Anterior cingulate cortex (tissue), 58 donors: ENCODE results near the gene RNF208.
A peak's percentile ranks its signal among the peaks of the same experiment; 100 is the strongest.

Source experiments
- DNase-seq, 58 donors: peaks; one replicate each; lab custom pipeline; 2025; lab: John Stamatoyannopoulos, UW

RNF208 gene

DNA sequence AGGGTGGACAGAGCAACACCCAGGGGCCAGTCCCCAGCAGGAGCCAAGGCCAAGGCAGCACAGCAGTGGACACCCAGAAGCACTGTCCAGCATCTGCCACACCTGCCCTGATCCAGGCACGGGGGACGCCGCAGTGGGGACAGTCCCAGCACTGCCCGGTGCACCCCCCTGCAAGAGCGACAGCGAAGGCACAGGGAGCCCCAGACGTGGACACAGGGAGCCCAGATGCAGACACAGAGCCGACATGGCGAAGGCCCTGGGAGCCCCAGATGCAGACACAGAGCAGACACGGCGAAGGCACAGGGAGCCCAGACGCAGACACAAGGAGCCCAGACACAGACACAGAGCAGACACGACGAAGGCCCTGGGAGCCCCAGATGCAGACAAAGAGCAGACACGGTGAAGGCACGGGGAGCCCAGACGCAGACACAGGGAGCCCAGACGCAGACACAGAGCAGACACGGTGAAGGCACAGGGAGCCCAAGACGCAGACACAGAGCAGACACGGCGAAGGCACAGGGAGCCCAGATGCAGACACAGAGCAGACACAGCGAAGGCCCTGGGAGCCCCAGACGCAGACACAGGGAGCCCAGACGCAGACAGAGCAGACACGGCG, 38.0 kb downstream of the RNF208 start:
- DNase-seq: no peak

DNA sequence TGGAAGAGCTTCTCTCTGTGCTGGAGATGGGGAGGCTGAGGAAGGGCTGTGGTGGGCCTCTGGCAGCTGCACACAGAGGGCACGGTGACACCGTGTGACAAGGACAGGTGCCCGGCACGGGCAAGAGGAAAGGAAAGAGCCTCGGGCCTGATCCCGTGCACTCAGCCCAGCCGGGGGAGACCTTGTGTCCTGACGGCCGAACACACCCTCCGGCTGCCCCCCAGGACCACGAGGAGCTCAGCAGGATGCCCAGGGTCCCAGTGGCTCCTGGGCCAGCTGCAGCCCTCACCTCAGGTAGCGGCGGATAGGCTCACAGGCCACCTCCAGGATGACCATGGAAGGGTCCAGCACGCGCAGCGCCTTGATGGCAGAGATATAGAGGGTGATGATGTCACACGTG, 39.2 kb downstream of the RNF208 start:
- DNase-seq: no peak

DNA sequence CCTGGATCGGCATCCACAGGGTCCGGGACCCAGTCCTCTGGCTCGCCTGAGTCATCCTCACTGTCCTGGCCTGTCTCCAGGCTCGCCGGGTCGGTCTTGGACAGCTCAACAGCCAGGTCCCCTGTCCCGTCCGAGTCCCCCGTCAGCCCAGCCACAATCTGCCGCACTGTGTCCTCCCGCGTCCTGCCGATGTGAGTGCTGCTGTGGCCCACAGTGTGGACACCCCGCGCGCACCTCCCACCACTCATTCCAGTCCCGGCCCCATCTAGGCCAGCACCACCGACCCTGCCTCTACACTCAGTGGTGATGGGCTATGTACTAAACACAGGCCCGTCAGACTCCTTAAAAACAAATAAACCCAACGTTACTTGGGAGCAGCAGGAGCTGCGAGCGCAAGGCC, 40.4 kb downstream of the RNF208 start:
- no peak for DNase-seq

DNA sequence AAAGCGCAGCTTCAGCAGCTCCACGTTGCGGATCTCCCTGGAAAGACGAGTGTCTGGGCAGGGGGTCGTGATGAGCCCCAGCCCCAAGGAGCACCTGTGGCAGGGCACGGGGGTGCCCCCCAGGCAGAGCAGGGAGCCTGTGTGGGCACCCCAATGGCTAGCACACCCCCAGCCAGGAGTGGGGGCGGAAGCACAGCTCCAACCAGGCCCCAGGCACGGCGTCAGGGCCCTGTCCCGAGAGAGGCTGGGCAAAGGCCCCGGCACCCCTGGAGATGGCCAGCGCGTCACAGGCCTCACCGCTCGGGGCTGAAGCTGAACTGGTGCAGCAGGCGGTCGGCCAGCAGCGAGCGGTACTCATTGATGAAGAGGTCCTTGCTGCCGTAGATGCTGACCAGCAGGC, 41.5 kb downstream of the RNF208 start:
- DNase-seq: no peak

DNA sequence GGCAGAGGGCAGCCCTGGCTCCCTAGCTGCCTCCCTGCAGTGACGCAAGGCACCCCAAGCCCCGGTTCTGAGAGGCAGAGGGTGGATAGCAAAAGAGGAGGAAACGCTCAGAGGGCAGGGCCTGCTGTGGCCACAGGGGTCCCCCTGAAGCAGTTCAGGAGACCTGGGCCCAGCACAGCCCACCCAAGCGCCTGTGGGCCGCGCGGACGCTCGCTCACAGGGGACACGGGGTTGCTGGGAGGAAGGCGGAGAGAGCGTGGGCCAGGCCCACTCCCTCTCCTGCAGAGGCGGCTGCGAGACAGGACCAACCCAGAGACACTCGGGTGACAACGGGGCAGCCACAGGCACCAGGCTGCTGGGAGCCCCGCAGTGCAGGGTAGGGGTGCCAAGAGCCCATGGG, 42.3 kb downstream of the RNF208 start:
- DNase-seq: no peak

DNA sequence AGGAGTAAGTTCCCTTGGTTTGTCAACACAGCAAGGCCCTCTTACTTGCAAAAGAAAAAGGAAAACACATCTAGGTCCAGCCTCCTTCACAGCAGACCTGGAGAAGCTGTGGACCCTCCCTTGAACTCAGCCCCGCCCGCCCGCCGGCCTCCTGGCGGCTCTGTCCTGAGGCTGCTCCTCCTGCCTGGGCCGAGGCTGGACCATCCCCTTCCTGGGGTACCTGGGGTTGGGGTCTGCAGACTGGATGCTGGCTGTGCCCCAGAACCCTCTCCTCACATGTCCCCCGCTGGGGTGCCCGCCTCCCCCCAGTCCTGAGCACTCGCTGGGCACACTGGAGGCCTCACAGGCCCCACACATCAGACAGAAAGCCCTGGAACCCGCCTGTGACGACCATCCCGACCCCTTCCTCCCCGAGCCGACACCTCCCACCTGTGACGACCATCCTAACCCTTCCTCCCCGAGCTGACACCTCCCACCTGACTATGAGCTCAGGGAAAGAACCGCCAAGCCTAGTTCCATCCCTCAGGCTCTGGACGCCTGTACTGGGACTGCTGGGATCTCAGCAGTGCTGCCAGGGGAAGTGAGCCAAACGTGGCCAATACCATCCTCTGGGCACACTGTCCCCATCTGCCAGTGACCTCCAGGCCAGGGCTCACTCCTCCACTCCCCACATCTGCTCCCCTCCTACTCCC, 43.0 kb downstream of the RNF208 start:
- DNase-seq: no peak

DNA sequence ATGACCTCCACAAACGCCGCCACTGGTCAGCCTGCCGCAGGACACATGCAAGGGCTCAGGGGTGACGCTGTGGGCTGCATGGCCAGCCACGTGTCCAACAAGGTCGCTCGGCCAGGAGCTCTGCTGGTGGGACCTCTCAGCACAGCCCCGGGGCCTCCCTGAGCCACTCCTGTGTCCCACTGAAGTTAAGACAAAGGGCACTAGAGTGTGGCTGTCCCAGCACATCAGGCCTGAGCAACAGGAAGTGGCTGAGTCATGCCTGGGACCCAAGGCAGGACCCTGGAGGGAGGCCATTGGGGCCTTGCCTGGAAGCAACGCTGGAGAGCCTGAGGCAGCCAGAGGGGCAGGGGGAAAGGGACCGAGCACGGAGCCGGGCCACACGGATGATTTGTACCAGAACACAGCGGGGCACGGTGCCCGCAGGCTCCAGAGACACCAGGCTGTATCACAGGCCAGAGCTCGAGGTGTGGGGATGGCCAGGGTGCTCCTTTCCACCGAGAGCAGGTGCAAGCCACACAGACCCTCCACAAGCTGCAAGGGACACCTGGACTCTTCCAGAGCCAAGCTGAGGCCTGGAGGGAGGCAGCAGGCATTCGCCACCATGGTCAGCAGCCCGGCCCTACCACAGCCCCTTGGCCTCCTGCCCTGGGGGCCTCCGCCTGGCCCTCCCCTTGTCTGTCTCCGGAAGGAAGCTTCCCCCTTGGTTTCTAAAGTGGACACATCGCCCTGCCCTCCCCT, 43.7 kb downstream of the RNF208 start:
- DNase-seq: no peak

DNA sequence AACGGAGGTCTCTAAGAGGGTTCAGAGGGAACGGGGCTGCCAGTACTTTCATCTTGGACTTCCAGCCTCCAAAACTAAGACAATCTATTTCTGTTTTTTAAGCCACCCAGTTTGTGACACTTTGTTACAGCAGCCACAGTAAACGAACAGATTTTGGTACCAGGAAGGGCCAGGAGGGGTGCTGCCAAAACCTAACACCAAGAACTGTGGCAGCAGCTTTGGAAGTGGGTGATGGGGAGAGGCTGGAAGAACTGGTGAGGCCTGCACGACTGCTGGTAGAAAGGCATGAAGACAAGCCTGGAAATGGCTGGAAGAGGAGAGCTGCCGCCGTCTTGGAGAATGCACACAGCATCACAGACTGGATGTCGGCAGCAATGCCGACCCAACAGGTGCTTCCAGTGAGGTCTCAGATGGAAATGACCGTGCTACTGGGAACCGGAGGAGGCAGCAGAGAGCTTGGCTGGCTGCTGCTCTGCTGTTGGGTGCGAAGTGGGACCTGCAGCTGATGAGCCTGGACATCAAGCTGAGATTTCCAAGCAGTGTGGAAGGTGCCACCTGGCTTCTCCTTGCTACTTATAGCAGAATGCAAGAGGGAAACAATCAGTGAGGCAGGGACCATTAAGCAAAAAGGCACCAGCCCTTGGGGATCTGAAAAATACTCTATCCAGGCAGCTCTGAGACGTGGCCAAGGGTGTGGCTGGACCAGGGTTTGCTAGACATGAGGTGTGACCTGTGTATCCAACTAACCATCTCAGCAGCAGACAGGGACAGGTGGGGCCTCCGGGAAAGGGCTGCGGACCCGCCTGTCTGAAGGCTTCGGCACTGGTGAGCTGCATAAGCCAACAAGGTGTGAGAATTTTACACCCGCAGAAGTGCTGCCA, 45.5 kb downstream of the RNF208 start:
- peak in 12 of 58 donors; percentile 15 to 62 (median 25) for DNase-seq

DNA sequence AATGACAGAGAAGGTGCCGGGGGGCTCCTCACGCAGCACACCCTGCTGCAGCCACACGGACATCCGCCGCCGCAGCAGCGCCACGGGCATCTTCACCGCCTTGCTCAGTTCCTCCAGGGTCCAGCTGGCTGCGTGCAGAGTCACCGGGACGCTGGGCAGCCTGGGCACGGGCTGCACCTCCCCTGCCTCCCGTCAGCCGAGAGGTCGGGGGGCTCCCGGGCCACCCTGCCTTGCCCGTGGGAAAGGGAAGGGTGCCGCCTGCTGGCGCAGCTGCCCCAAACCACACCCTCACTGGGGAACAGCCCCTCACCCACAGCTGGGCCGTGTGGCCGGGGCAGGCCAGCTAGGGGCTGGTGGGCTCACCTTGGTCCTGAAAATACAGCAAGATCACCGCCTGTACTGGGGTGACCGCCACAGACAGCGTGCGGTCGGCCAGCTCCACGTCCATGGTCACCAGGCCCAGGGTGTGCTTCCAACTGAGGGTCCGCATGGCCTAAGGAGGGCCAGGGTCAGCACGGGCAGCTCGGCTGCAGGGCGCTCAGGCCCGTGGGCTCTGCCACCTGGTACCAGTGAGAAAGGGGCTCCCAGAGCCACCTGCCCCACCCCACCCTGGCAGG, 46.6 kb downstream of the RNF208 start:
- no peak for DNase-seq

DNA sequence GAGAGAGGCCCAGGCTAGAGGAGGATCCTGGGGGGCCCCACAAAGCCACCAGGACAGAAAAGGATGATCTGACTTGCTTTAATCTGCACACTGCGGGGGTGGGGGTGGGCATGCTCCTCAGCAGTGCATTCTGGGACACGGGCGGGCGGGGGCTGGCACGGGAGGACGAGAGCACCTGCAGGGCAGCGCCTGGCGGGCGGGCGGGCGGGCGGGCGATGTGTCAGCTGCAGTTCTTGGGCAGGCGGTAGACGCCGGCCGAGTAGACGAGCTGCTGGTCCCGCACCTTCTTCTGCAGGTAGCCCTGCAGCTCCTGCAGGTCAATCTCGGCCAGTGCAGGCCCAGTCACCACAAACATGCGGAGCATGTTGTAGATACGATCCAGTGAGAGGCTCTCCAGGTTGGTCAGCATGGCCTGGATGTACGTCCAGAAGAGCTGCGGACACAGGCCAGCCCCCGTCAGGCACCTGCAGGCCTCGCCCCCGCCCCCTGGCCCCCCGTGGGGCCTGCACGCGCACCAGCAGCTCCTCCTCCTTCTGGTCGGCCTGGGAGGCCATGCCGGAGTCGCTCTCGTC, 47.2 kb downstream of the RNF208 start:
- DNase-seq: no peak

DNA sequence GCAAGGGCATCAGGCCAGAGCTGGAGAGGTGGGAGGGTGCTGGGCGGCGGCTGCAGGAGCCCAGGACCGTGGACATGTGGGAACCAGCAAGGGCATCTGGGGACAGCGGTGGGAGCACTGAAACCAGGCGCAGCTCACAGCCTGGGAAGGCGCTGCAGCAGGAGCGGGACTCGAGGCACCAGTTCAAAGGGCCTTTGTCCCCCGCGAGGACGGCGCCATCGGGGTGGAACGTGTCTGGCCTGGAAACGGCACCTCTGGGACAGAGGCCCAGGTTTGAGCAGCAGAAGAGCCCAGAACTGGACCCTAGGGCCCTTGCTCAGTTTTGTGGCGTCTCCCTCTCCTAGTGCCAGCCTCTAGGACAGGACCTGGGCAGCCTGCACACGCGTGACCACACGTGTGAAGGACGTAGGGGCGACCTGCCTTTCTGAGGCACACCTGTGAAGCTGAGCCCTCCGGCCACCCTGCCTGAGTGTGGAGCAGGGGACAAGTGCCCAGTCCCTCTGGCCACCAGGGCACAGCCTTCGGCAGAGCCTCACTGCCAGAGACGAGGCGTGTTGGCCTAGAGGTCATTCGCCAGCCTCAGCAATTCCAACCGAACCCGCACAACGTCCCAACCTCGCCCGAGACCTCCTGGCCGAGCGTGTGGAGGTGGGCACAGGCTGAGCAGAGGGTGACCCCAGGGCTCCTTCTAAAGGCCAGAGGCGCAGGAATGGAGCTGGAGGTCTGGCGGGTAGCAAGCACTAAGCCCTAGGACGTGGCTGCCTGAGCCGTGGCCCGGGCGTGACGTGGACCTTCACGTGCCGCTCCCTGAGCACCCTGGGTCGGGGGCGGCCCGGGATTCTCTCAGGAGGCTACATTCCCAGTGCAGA, 48.0 kb downstream of the RNF208 start:
- peak in 2 of 58 donors; percentile 18 to 33 for DNase-seq

DNA sequence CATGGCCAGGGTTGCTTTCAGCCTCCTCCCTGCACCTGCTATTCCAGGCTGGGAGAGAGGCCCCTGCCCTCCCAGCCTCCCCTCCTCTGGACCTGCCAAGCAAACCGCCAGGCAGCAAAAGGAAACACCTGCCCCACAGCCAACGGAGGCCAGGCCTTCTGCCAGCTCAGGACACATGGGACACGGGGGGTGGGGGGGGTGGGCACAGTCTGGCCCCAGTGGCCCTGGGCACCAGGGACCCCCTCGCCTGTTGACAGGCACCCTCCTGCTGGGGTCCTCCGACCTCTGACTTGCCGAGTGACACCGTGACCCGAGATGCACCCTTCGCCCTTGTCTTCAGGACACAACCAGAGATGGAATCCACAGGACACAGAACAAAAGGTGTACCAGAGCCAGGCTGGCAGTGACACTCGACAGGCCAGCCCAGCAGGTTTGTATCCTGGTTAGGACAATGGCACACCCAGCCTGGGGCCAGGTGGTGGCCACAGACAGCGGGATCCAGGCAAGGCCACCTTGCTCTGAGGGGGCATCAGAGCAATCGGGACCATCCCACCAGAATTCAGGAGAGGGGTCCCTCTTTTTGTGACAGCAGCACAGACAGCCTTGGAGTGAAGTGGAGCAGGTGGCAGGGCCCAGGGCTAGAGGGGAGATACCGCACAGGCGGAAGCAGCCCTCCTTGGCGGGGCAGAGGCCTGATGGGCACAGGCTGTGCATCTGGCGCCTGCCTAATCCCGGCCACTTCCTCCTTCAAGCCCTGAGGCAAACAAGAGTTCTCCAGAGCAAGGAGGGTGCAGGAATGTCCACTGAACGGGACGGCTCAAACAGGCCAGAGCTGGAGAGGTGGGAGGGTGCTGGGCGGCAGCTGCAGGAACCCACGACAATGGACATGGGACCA, 48.9 kb downstream of the RNF208 start:
- DNase-seq: no peak

DNA sequence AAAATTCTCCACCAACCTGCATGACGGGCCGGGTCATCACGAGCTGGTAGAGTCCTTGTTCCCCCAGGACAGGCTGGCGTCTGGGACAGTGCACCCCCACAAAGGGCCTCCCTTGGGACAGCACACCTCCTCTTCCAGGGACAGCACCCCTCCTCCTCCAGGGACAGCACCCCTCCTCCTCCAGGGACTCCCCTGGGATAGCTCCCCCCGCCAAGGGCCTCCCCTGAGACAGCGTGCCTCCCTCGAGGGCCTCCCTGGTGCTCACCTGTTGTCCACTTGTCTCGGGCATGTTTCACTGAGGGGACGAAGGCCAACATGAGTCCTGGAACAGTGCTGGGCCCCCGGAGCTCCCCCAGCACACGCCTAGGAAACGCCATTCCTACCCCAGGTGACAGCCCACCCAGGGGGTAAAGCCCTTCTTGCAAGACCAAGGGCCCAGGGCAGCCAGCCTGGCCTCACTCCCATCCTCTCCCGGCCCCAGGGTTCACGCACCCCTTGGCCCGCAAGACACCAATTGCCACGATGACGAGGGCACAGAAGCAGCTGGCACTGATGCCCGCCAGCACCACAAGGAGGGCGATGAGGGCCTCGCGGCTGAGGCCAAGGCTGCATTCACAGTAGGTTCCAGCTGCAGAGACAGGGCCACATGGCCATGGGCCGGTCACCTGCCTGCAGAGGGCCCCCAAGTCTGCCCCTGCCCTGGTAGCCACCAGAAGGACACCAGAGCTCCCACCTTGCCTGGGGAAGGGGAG, 50.7 kb downstream of the RNF208 start:
- no peak for DNase-seq

DNA sequence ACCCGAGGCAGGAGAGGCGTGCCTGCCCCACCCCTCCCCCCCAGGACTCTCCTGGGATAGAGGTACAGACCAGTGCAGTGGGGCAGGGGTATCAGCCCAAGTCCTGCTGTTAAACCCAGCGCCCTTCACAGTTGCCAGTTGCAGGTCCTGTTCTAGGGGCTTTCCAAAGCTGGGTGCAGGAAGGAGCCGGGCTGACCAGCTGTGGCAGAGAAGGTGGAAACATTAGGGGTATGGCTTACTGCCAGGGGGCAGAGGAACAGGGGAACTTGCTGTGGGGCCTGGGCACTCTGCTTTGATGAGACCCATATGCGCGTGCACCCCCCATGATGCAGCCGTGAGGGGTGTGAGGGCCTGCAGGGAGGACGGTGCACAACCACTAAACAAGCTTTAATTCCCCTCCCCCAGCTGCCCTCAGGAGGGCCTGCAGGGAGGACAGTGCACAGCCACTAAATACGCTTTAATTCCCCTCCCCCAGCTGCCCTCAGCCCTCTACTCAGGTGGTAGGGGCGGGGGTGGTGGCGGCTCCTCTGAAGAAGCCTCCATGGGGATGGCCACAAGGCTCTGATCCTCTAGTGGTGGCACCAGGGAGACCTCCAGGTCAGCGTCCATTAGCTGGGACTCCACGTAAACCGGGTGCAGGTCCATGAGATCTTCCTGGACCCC, 51.4 kb downstream of the RNF208 start:
- DNase-seq: no peak
